Kidney glomerular epithelial cell (primary cell): ENCODE data around the gene LONP2.
"Not testable (repeated sequence)": the region's sequence is repeated elsewhere in the genome, so short reads cannot be mapped to it uniquely, and the experiment has no call there.

ENCODE experiments used
- DNase-seq: peaks from one replicate; lab custom pipeline; 2025; lab: John Stamatoyannopoulos, UW

The LONP2 gene

DNA sequence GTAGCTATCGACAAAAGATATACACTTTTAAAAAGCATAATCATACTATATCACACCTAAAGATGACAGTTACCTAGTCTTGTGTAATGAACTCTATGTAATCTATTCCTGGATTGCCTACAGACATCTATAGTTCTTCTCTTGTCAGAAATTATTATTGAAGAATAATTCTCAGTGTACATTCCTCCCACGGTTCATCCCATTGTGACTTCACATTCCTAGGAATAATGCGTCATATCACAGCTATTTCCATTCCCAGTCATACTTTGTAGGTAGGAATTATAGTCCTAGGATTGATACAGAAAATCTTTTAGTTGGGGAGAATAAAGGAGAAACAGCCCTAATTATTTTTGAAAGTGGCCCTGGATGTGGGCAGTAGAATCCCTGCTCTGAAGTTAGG, 47.2 kb downstream of the LONP2 start:
- peak; percentile 13 for DNase-seq

DNA sequence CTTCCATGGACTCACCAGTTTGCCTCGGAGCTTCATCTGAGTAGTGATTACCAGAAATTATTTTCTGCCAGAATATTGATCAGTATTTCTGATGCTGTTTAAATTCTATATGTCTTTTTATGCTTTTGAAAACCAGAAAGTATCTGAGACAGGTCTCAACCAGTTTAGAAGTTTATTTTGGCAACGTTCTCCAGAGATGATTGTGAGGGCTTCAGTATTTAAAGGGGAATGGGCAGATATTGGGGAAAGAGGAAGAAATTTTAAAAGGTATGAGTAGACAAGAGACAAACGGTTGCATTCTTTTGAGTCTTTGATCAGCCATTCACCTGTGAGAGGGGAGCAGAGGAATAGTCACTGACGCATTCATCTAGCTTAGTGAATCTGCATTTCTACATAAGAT, 47.7 kb downstream of the LONP2 start:
- no peak for DNase-seq

DNA sequence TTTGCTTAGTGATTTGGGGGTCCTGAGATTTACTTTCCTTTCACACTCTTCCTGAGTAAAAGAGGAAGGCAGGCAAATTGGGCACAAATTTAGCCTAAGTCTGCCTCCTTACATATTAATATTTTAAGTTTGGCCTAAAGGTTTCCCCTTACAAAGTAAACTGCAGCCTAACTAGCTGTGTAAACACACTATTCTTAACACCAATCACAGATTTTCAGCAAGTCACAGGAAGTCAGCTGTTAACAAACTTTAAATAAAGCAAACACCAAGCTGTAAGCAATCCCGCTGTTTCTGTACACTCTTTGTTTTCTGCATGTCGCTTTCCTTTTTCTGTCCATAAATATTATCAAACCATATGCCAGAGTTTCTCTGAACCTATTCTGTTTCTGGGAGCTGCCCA, 48.4 kb downstream of the LONP2 start:
- no peak for DNase-seq

DNA sequence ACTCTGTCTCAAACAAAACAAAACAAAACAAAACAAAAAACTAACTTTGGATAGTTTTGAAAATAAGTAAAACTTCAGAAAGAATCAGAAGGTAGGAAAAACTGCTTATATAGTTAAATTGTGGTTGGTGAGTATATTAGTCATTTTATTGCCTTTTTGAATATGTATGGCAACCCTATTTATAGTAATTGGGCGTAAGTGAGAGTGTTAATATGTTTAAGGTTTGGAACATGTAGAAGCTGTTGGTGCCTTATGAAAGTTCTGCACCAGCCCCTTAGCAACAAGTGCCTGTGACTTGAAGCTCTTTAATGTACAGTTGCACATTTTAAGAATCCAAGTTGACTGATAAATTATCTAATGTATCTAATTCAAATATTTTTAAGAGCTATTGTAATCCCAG, 50.6 kb downstream of the LONP2 start:
- DNase-seq, result no peak

DNA sequence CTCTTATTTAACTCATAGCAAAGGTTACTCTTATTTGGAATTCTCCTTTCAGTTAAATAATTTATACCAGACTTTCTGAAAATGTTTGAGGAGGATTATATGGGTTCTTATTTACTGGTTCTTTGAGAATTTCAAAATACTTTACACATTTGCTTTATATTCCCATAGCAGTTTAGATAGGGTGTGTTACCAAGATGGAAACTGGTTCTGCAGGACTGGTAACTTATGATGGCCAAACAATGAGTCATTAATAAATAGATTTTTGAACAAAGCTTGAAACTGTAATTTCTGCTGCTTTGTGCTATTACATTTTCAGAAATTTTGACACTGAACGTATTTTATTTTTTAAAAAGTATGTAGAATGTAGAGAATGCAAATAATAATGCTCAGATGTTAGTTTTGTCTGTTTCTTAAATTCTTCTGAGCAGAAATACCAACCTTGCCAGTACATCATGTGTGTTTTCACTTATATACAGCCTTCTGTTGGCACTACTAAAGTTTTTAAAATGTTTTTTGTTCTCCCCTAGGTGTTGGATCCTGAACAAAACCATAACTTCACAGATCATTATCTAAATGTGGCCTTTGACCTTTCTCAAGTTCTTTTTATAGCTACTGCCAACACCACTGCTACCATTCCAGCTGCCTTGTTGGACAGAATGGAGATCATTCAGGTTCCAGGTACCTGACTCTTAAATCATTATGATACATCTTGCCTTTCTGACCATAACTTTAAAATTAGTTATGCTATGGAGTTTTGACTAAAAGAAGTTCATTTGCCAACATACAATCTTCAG, 51.6 kb downstream of the LONP2 start:
- DNase-seq, result no peak

DNA sequence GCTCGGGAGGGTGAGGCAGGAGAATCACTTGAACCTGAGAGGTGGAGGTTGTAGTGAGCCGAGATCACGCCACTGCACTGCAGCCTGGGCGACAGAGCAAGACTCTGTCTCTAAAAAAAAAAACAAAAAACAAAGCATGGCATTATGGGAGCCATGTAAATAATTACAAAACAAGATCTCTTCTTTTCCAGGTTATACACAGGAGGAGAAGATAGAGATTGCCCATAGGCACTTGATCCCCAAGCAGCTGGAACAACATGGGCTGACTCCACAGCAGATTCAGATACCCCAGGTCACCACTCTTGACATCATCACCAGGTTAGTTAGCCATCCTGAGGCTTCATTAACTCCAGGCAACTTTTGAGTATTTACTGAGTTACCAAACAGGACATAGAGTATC, 55.4 kb downstream of the LONP2 start:
- DNase-seq, result no peak

DNA sequence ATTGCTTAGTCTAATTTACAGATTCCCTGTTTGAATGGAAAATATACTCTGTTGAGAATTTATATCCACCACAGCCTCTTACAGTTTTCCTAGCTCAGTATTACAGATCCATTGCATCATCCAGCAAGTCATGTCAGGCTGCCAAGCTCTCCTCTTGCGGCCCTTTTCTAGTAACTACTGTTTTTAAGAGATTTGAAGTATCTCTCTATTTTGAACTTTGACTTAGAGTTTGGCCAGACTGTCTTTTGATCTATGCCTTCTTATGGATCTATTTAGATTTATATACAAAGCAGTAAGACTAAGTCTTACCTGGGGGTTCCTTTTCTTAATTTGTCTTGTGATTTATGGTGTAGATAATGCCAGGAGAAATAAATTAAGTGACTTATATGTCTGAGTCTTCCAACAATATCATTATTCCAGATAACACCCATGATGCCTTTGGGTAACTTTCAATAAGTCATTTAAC, 56.3 kb downstream of the LONP2 start:
- DNase-seq, result no peak

DNA sequence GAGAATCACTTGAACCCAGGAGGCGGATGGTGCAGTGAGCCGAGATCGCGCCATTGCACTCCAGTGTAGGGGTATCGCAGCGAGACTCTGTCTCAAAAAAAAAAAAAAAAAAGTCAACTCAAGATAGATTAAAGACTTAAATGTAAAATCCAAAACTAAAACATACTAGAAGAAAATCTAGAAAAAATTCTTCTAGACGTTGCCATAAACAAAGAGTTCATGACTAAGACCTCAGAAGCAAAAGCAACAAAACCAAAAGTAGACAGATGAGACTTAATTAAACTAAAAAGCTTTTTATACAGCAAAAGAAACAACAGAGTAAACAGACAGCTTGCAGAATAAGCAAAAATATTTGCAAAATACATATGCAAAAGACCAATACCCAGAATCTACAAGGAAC, 64.4 kb downstream of the LONP2 start:
- no peak for DNase-seq

DNA sequence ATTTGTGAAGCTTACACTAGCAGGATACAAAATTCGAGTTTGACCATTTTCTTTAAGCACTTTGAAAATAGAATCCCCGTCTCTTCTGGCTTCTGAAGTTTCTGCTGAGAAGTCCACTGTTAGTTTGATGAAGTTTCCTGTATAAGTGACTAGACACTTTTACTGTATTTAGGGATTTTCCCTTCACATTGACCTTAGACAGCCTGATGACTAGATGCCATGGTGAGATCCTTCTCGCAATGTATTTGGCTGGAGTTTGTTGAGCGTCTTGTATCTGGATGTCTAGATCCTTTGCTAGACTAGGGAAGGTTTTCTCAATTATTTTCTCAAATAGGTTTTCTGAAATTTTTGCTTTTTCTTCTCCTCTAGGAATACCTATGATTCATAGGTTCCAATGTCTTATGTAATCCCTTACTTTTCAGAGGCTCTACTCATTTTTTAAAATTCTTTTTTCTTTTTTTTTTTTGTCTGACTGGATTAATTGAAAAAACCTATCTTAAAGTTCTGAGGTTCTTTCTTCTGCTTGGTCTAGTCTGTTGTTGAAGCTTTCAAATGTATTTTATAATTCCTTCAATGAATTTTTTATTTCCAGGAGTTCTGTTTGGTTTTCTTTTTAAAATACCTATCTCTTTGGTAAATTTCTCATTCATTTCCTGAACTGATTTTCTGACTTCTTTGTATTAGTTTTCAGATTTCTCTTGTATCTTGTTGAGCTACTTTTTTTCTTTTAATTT, 67.0 kb downstream of the LONP2 start:
- no peak for DNase-seq

DNA sequence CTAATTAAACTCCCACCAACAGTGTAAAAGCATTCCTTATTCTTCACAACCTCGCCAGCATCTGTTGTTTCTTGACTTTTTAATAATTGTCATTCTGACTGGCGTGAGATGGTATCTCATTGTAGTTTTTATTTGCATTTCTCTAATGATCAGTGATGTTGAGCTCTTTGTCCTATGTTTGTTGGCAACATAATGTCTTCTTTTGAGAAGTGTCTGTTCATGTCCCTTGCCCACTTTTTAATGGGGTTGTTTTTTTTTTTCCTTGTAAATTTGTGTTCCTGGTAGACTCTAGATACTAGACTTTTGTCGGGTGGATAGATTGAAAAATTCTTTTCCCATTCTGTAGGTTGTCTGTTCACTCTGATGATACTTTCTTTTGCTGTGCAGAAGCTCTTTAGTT, 69.8 kb downstream of the LONP2 start:
- DNase-seq, result not testable (repeated sequence)

DNA sequence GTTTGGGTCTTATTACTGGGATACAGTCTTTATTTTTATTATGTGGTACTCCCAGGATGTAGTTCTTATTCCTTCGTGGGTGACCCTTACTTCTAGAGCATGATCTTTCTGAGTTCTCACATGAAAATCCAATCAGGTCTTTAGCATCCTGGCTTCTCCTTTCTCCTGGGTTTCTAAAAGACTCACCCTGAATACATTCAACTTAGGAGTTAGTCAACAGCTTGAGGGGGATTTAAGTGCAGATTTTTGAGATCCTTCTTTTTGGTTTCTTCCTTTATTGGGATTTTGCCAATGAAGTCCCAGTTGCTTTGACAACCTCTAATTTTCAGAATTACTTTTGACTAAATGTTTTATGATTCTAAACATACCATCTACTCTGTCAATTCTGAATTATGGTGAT, 72.9 kb downstream of the LONP2 start:
- no peak for DNase-seq

DNA sequence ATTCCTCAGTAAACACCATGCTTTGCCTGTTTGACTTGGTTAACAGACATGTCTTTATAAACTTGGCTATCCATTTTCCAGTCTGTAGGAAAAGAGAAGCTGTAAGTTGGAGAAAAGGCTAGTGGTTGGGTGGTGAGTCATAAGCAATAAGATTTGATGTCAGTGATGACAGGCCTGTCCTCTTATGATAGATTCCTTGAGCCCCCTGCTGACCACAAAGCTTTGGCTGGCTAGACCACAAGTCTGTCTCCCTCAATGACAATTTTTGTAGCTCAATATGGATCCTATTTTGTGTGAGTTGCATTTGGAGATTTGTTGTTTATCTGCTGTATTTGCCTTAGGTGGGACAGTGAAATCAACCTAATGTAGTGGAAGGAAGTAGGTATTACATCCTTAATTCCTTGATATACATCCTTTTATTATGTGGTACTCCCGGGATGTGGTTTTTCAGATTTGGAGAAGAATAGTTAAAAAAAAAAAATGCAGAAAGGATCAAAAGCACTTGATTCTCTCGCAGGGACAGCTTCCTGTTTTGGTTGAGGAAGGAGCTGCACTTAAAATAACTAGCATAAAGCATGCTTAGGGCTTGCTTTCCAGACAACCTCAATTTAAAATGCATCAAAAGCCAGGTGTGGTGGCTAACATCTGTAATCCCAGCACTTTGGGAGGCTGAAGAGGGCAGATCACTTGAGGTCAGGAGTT, 73.7 kb downstream of the LONP2 start:
- DNase-seq, result no peak

DNA sequence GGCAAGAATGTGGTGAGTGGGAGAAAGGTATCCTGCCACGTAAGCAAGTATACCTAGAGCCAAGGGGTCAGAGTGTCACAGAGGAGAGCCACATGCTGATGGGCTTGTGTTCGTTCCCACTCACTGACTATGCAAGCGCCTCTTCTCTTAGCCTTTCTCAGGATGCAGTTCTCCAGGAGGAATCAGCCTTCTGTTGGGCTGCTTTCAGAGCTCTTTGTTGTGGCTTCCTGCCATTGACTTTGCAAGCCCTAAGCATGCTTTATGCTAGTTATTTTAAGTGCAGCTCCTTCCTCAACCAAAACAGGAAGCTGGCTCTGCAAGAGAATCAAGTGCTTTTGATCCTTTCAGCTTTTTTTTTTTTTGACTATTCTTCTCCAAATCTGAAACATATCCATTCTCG, 74.5 kb downstream of the LONP2 start:
- DNase-seq, result no peak

DNA sequence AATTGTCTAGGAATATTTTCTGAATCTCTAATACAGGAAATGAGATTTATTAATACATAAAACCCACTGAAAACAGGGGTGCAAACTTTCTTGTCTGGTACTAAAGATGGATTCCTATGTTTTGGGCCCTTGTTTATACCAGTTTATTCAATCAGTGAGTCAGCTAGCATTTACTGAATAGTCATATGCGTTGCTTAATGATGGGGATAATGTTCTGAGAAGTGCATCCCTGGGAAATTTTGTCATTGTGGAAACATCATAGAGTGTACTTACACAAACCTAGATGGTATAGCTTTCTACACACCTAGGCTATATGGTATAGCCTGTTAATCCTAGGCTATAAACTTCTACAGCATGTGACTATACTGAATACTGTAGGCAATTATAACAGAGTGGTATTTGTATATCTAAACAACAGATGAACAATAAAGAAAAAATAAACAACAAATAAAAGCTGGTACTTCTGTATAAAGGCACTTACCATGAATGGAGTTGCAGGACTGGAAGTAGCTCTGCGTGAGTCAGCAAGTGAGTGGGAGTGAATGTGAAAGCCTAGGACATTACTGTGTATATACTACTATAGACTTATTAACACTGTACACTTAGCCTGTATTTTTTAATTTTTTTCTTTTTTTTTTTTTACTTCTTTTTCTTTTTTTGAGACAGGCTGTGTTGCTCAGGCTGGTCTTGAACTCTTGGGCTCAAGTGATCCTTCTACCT, 77.4 kb downstream of the LONP2 start:
- DNase-seq, result peak; percentile 4

DNA sequence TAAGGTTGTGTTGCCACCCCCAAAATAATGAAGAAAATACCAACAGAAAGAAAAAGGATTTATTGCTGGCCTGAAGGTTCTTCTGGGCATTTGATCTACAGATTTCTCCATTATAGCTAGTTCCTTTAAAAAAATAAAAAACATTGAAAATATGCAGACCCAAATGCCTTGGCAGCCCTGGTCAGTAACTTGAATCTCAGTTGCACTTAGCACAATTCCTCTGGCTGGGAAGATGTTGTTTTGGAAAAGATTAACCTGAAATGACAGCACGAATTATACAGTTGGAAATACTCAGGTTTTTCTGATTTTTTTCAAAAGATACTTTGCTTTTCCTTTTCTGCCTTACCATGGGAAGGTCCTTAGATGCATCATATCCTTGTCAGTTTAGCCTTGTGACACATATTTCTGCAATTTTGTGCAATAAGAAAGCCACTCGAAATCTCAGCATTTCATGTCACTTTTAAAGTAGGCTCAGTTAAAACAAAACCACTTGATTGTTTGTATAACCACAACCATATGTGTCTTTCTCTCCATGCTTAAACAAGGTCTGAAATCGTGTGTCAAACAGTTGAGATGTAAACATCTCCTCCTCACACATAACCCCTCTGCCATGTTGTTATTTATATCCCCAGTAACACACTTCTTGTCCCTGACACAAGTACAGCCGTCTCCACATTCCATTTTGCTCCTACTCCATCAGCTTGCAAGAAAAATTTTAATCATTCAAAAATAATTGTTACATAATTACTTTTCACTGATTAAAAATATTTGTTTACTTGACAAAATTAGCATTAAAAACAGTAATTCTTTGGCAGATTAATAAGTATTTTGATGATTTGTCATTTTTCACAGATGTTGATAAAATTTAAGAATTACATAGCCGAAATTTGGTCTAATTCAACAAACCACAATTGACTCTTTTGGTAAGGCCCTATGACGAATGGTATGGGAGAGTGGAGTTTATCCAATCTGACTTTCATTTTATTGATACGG, 80.0 kb downstream of the LONP2 start:
- DNase-seq, result no peak

DNA sequence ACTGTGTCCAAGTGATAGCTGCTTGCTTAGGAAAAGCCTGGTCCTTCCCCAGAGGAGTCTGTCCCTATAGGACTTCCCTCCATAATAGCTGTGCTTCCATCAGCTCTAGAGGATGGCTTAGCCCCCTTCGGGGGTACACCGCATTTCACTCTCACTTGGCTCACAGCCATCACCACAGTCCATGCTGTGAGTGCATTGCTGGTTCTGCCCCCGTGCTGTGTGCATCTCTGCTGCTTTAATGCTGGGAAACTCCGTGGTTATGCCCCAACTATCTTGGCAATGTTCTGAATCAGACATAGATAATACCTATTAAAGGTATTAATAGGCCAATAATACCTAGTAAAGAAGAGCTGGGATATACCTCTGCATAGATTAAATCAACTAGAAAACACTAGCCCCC, 82.8 kb downstream of the LONP2 start:
- no peak for DNase-seq

DNA sequence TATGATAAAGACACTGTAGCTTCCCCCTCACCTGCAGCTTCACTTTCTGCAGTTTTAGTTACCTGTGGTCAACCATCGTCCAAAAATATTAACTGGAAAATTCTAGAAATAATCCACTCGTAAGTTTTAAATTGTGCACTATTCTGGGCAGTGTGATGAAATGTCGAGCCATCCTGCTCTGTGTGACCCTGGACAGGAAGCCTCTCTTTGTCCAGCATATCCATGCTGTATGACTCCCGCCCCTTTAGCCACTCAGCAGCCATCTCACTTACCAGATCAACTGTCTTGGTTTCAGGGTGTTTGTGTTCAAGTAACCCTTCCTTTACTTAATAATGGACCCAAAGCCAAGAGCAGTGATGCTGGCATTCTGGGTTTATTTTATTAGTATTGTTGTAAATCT, 85.0 kb downstream of the LONP2 start:
- no peak for DNase-seq

DNA sequence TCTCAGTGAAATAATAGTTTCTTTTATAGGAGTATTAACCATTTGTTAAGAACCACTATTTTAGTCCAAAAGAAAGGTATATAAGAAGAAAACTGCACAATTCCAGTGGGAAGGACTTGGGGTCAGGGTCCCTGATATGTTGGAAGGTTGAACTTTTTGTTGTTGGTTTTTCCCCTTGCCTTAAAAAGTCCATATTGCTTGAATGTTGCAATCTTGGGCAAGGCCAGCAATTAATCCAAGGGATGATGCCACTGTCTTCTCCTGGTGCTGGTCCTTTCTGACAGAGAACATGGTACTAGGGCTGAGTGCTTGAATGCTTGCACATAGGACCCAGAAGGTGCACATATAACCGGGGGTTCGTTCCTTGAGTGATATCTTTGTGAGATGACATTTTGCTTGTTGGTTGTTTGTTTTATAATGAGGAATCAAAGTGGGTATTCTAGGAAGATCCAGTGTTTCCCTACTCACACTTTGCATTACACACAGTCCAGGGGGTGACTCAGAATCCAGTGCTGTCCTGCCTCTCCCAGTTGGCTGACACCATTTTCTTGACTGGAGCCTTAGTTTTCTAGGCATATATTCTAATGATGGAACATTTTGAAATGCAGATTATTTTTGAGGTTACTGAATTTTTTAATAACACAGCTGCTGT, 86.2 kb downstream of the LONP2 start:
- DNase-seq, result no peak

DNA sequence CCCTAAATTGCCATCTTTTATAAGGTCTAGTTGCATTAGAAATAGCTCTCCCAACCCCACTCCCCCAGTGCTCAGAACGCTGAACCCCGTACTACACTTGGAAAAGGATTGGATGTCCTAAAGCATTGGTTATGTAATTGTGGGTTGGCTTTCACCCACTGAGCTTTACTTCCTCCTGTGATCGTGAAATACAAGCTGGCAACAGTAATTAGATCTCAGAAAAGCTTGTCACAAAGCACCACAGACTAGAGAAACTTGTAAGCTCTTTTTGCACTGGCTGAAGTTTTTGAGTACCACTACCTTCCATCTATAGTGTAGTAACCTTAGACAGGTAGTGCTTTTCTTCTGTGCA, 86.7 kb downstream of the LONP2 start:
- no peak for DNase-seq

DNA sequence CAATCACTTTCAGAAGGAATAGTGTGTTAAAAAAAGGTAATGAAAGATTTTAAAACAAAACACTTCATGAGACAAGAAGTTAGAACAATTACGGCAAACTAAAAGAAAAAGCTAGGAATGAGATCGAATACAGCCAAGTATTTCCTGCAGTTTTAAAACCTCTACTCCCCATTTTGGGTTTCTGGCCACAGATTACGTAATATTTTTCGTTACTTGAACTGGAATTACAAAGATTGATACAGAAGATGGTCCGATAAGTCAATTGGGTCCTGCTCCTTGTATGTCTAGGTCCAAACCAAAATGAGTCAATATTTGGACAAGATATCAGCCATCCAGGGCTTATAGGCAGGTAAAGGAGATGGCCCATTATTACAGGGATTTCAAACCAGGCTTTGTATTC, 88.9 kb downstream of the LONP2 start:
- DNase-seq, result no peak

DNA sequence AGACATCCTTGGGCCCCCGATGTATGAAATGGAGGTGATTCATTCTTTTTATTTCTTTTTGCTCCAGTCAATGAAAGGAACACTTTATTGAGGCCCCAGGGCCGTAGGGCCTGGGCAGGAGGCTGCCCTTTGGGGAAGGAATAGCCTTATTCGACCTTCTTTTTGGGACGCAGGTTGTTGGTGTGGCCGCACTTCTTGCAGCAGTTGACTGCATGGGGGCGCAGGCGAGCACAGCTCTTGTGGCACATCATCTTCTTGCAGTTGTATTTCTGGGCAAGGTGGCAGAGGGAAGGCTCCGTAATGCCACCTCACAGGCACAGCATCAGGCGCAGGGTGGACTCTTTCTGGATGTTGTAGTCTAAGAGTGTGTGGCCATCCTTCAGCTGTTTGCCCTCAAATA, 90.2 kb downstream of the LONP2 start:
- DNase-seq, result no peak
